RWPE1 (cell line): ENCODE data around the gene CCNF.

Experiments used
- CTCF ChIA-PET: fragments of 350-600 bp; sonication (Branson Sonifier 250); formaldehyde crosslinking; extraction: SDS; loops from one replicate; lab custom pipeline; 2021; lab: Yijun Ruan, JAX
- POLR2A ChIA-PET: fragments of 400-600 bp; formaldehyde crosslinking; extraction: SDS; loops from one replicate; lab custom pipeline; 2020; ENCODE audit warnings: antibody characterized with exemption; ENCODE audit not compliant: low non-redundant PET; lab: Yijun Ruan, JAX
- DNase-seq: peaks from one replicate; pipeline ENCODE4 v3.0.0; 2012; ENCODE audit warnings: low spot score
- H3K27ac ChIP-seq: fragments of 450-650 bp; 2 replicates; pipeline ENCODE4 v1.5.1; 2017
- CTCF ChIP-seq: fragments of 450-650 bp; conservative IDR thresholded peaks from 2 replicates; pipeline ENCODE4 v1.5.1; 2017; ENCODE audit warnings: low read depth, mild to moderate bottlenecking

The CCNF gene

GRCh38 chr16:2455081-2455845 is 26.0 kb downstream of the CCNF start:
- ChIA-PET POLR2A (no interaction called here), CTCF (no interaction called here)
- TF ChIP-seq CTCF, result no peak
- no peak for DNase-seq
- peak overlapping the region; percentile 75 for H3K27ac ChIP-seq

DNA sequence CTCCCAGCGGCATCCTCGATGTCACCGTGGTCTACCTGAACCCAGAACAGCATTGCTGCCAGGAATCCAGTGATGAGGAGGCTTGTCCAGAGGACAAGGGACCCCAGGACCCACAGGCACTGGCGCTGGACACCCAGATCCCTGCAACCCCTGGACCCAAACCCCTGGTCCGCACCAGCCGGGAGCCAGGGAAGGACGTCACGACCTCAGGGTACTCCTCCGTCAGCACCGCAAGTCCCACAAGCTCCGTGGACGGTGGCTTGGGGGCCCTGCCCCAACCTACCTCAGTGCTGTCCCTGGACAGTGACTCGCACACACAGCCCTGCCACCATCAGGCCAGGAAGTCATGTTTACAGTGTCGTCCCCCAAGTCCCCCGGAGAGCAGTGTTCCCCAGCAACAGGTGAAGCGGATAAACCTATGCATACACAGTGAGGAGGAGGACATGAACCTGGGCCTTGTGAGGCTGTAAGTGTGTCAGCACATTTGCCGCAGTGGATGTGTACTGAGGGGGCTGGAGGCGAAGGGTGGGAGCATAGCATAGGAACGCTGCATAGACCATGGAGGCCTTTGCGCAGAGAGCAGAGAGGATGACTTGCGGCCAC is 27.4 kb downstream of the CCNF start:
- peak overlapping the region; percentile 75 for H3K27ac ChIP-seq
- POLR2A ChIA-PET, result no interaction called here
- CTCF ChIA-PET, result interaction anchor here (0.6 to 0.8 kb wide), 2 partner anchors 14 to 464 kb away, joined by 3 read pairs; no protein-coding TSS in a partner anchor

GRCh38 chr16:2457267-2457666 is 28.0 kb downstream of the CCNF start:
- H3K27ac ChIP-seq, result peak overlapping the region; percentile 75
- no peak for TF ChIP-seq CTCF
- ChIA-PET CTCF (interaction anchor here (0.6 to 0.8 kb wide), 2 partner anchors 13 to 463 kb away, joined by 3 read pairs; no protein-coding TSS in a partner anchor), POLR2A (no interaction called here)
- DNase-seq, result no peak

More for the DNA sequence above, 27.4 kb downstream of the CCNF start:
- no peak for DNase-seq
- TF ChIP-seq CTCF, result no peak

GRCh38 chr16:2457946-2458345 is 28.7 kb downstream of the CCNF start:
- POLR2A ChIA-PET, result no interaction called here
- CTCF ChIA-PET, result no interaction called here

GRCh38 chr16:2458887-2459646 is 29.8 kb downstream of the CCNF start:
- DNase-seq, result no peak
- POLR2A ChIA-PET, result no interaction called here

More at GRCh38 chr16:2457946-2458345, 28.7 kb downstream of the CCNF start:
- DNase-seq, result no peak
- H3K27ac ChIP-seq, result peak overlapping the region; percentile 75
- TF ChIP-seq CTCF, result no peak

More at GRCh38 chr16:2458887-2459646, 29.8 kb downstream of the CCNF start:
- TF ChIP-seq CTCF, result no peak
- peak overlapping the region; percentile 75 for H3K27ac ChIP-seq
- CTCF ChIA-PET, result interaction anchor here (0.7 to 1.1 kb wide), 2 partner anchors 8 to 264 kb away, joined by 3 to 4 read pairs; no protein-coding TSS in a partner anchor
